Heart left ventricle (tissue), 13 donors: ENCODE results near the gene EPS8.

Experiments used
- POLR2A ChIP-seq, 2 donors: fragments of 450-650 bp; IDR thresholded peaks; one replicate each; pipeline ENCODE4 v1.6.1; 2017; ENCODE audit warnings: antibody characterized with exemption in 2 of 2, mild to moderate bottlenecking in 2 of 2, moderate library complexity in 2 of 2
- TF ChIP-seq, protein P1 (sequence below), 12 donors: fragments of 200-600 bp; sonication (generic) in 4 of 12; IDR thresholded peaks; one replicate each; pipeline versions ENCODE4 v1.5.0 to v1.8.0; 2018 to 2022; ENCODE audit warnings: antibody characterized with exemption in 12 of 12, mild to moderate bottlenecking in 5 of 12
- donor health status: ischemic (EF 13 %, LVEDD 7.1; RV severe dilation, severe dysfunction).
- donor health status: DM: no; HTN: yes; CAD: no.
- donor health status: DM: no; HTN: no; CAD: no.
- donor health status: ischemic (EF 25% LVEDD 6.9; RV normal size, moderate dysfunction).
- donor health status: ischemic (EF 25% LVEDD 5.7; RV mildly dilated, moderate dysfunction).
- donor health status: ischemic (EF 35%, LVEDD 5.7; RV mildly dilated, moderate dysfunction).
- donor health status: nonischemic (EF 11% LVEDD 7.7; RV severe dilation, severe dysfunction).
- donor health status: DM: yes; HTN: yes; CAD: no.
- donor health status: PGD.
- donor health status: ischemic (EF 29% LVEDD 5.4; RV normal size, mild dysfunction).
- donor health status: nonischemic (EF 23%, LVEDD 6.1; RV moderate dilation, normal function).

- TF ChIP-seq, protein P1, sequence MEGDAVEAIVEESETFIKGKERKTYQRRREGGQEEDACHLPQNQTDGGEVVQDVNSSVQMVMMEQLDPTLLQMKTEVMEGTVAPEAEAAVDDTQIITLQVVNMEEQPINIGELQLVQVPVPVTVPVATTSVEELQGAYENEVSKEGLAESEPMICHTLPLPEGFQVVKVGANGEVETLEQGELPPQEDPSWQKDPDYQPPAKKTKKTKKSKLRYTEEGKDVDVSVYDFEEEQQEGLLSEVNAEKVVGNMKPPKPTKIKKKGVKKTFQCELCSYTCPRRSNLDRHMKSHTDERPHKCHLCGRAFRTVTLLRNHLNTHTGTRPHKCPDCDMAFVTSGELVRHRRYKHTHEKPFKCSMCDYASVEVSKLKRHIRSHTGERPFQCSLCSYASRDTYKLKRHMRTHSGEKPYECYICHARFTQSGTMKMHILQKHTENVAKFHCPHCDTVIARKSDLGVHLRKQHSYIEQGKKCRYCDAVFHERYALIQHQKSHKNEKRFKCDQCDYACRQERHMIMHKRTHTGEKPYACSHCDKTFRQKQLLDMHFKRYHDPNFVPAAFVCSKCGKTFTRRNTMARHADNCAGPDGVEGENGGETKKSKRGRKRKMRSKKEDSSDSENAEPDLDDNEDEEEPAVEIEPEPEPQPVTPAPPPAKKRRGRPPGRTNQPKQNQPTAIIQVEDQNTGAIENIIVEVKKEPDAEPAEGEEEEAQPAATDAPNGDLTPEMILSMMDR (IDR thresholded peaks at IDR 0.05) = no peak
- no peak for TF ChIP-seq POLR2A (IDR thresholded peaks at IDR 0.05)
These were observed 72.6 kb downstream of the EPS8 start for GRCh38 chr12:15716581-15716980.
